Measurements from ENCODE around the gene EXOC3L1. TPM values are rescaled to one million over a fixed set of nuclear protein-coding genes. Genes with fewer than 3 reads are reported as not detected.

Gene EXOC3L1
- total and polyA plus RNA-seq, 2 of the 13 experiments (the other 11 are each of a cell fraction or from before 2014, with no cell fraction given) = 0.12 TPM; not detected in 1

DNA sequence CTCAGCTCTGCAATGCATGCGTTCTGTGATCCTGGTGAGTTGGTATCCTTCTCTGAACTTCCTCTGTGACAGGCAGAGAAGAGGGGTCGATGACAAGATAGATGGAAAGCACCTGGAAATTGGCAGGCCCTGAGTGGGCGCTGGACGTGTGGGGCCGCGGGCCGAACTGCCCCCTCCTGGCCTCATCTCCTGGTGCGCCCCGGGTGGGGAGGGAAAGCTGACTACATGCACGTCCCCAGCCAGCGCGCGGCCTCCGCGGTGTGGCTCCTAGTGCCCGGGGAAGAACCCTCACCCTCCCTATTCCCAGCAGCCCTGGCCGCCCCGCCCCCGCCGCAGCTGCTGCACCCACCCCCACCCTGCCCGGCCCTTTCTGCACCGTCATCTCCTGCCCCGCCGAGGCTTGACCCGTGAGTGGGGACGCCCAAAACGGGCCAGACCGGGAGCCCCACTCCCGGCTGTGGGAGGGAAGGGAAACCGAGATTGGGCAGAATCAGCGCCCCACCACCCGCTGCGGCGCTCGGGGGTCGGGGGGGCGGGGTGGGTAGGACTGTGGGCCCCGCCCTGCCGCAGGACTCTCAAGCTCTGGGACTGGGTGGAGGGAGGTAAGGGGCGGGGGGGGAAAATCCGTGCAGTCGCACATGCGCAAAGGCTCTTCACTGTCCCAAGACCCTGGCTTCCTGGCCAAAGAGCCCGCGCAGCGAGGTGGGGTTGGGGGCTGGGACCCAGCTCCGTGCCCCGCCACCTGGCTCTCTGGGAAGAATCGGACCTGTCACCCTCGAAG is 19.6 kb downstream of the EXOC3L1 start, which contains the start of gene NOL3 (continued):
- TF ChIP-seq, protein P1, sequence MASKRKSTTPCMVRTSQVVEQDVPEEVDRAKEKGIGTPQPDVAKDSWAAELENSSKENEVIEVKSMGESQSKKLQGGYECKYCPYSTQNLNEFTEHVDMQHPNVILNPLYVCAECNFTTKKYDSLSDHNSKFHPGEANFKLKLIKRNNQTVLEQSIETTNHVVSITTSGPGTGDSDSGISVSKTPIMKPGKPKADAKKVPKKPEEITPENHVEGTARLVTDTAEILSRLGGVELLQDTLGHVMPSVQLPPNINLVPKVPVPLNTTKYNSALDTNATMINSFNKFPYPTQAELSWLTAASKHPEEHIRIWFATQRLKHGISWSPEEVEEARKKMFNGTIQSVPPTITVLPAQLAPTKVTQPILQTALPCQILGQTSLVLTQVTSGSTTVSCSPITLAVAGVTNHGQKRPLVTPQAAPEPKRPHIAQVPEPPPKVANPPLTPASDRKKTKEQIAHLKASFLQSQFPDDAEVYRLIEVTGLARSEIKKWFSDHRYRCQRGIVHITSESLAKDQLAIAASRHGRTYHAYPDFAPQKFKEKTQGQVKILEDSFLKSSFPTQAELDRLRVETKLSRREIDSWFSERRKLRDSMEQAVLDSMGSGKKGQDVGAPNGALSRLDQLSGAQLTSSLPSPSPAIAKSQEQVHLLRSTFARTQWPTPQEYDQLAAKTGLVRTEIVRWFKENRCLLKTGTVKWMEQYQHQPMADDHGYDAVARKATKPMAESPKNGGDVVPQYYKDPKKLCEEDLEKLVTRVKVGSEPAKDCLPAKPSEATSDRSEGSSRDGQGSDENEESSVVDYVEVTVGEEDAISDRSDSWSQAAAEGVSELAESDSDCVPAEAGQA (IDR thresholded peaks at IDR 0.05; ENCODE audit: low read depth) = no peak
- TF ChIP-seq, protein P1 (CRISPR knock-in tag; IDR thresholded peaks at IDR 0.05; ENCODE audit: borderline replicate concordance) = no peak
- TF ChIP-seq, protein P2, sequence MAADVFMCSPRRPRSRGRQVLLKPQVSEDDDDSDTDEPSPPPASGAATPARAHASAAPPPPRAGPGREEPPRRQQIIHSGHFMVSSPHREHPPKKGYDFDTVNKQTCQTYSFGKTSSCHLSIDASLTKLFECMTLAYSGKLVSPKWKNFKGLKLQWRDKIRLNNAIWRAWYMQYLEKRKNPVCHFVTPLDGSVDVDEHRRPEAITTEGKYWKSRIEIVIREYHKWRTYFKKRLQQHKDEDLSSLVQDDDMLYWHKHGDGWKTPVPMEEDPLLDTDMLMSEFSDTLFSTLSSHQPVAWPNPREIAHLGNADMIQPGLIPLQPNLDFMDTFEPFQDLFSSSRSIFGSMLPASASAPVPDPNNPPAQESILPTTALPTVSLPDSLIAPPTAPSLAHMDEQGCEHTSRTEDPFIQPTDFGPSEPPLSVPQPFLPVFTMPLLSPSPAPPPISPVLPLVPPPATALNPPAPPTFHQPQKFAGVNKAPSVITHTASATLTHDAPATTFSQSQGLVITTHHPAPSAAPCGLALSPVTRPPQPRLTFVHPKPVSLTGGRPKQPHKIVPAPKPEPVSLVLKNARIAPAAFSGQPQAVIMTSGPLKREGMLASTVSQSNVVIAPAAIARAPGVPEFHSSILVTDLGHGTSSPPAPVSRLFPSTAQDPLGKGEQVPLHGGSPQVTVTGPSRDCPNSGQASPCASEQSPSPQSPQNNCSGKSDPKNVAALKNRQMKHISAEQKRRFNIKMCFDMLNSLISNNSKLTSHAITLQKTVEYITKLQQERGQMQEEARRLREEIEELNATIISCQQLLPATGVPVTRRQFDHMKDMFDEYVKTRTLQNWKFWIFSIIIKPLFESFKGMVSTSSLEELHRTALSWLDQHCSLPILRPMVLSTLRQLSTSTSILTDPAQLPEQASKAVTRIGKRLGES (CRISPR knock-in tag; IDR thresholded peaks at IDR 0.05; ENCODE audit: borderline replicate concordance) = no peak
- 0 out of 2 replicates have a peak, but pooled peaks have one; percentile 23 for TF ChIP-seq NR2F2 (IDR thresholded peaks at IDR 0.05; ENCODE audit: borderline replicate concordance, low read depth)
- no peak for TF ChIP-seq ZNF598 (CRISPR knock-in tag; IDR thresholded peaks at IDR 0.05; ENCODE audit: borderline replicate concordance)
- no peak for TF ChIP-seq PLRG1 (conservative IDR thresholded peaks at IDR 0.05)
- TF ChIP-seq, protein P3, sequence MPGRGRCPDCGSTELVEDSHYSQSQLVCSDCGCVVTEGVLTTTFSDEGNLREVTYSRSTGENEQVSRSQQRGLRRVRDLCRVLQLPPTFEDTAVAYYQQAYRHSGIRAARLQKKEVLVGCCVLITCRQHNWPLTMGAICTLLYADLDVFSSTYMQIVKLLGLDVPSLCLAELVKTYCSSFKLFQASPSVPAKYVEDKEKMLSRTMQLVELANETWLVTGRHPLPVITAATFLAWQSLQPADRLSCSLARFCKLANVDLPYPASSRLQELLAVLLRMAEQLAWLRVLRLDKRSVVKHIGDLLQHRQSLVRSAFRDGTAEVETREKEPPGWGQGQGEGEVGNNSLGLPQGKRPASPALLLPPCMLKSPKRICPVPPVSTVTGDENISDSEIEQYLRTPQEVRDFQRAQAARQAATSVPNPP (CRISPR knock-in tag; IDR thresholded peaks at IDR 0.05) = no peak
- no peak for TF ChIP-seq ZBTB8A (CRISPR knock-in tag; IDR thresholded peaks at IDR 0.05; ENCODE audit: borderline replicate concordance, low read depth)
- TF ChIP-seq ZNF333 (CRISPR knock-in tag; IDR thresholded peaks at IDR 0.05; ENCODE audit: borderline replicate concordance) = no peak; the same call in none of the 2 replicates
- no peak for TF ChIP-seq FIP1L1 (IDR thresholded peaks at IDR 0.05; ENCODE audit: borderline replicate concordance, insufficient read depth, low read depth, low read length)
- TF ChIP-seq PTBP1 (IDR thresholded peaks at IDR 0.05; ENCODE audit: low read depth, low read length, poor library complexity, severe bottlenecking) = no peak
- TF ChIP-seq RFX3 (CRISPR knock-in tag; IDR thresholded peaks at IDR 0.05) = no peak
- TF ChIP-seq, protein P4, sequence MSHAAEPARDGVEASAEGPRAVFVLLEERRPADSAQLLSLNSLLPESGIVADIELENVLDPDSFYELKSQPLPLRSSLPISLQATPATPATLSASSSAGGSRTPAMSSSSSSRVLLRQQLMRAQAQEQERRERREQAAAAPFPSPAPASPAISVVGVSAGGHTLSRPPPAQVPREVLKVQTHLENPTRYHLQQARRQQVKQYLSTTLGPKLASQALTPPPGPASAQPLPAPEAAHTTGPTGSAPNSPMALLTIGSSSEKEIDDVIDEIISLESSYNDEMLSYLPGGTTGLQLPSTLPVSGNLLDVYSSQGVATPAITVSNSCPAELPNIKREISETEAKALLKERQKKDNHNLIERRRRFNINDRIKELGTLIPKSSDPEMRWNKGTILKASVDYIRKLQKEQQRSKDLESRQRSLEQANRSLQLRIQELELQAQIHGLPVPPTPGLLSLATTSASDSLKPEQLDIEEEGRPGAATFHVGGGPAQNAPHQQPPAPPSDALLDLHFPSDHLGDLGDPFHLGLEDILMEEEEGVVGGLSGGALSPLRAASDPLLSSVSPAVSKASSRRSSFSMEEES (CRISPR knock-in tag; IDR thresholded peaks at IDR 0.05) = 0 out of 2 replicates have a peak, but pooled peaks have one; percentile 38
- 0 out of 2 replicates have a peak, but pooled peaks have one; percentile 30 for TF ChIP-seq ARID2 (CRISPR knock-in tag; IDR thresholded peaks at IDR 0.05; ENCODE audit: borderline replicate concordance)

All from HepG2 (cell line).